H1 (cell line): ENCODE data around the gene FXR2. TPM values are rescaled to one million over a fixed set of nuclear protein-coding genes. Genes with fewer than 3 reads are reported as not detected.

Experiments
- CTCF ChIA-PET: fragments of 300-600 bp; sonication (Branson Sonifier 250); formaldehyde crosslinking; loops from one replicate; lab custom pipeline; 2021; ENCODE audit not compliant: partially characterized antibody; lab: Charles Lee
- POLR2A ChIA-PET: fragments of 300-600 bp; sonication (Branson Sonifier 250); formaldehyde crosslinking; loops from one replicate; lab custom pipeline; 2021; ENCODE audit warnings: inconsistent platforms; ENCODE audit not compliant: partially characterized antibody; lab: Charles Lee
- DNase-seq, 2 experiments: peaks; one replicate each; pipeline versions ENCODE4 v3.0.0 to v3.0.0-alpha.2; 2010 to 2022; ENCODE audit warnings: low spot score in 2 of 2, low read depth in 1 of 2, mixed read lengths in 1 of 2
- FAIRE-seq: peaks from 2 replicates; lab custom pipeline; 2011; peaks lifted over from hg19 to GRCh38; lab: Jason Lieb, UNC
- H2AFZ ChIP-seq: 2 replicates; pipeline ENCODE4 v1.8.1; 2012; ENCODE audit warnings: low read length, inconsistent platforms
- H2AK5ac ChIP-seq: 2 replicates; pipeline ENCODE4 v1.6.1; 2013; ENCODE audit warnings: low read depth, low read length
- H2BK120ac ChIP-seq: replicated peaks from 2 replicates; pipeline ENCODE3; 2013; ENCODE audit warnings: low read depth, low read length, inconsistent platforms
- H2BK12ac ChIP-seq: 2 replicates; pipeline ENCODE4 v1.6.1; 2013; ENCODE audit warnings: low read depth, low read length
- H2BK15ac ChIP-seq: 2 replicates; pipeline ENCODE4 v1.6.1; 2013; ENCODE audit warnings: low read length
- H2BK20ac ChIP-seq: 2 replicates; pipeline ENCODE4 v1.6.1; 2013; ENCODE audit warnings: low read length
- H2BK5ac ChIP-seq: 2 replicates; pipeline ENCODE4 v1.6.1; 2013; ENCODE audit warnings: low read depth, low read length
- H3K14ac ChIP-seq: 2 replicates; pipeline ENCODE4 v1.6.1; 2013; ENCODE audit warnings: inconsistent platforms; ENCODE audit not compliant: insufficient read length
- H3K18ac ChIP-seq: 2 replicates; pipeline ENCODE4 v1.6.1; 2013; ENCODE audit warnings: low read length; ENCODE audit errors: extremely low read depth
- H3K23ac ChIP-seq: 2 replicates; pipeline ENCODE4 v1.6.1; 2013; ENCODE audit warnings: inconsistent platforms; ENCODE audit not compliant: insufficient read length
- H3K23me2 ChIP-seq: 2 replicates; pipeline ENCODE4 v1.6.1; 2013; ENCODE audit warnings: low read depth, low read length
- H3K27ac ChIP-seq: 2 replicates; pipeline ENCODE4 v1.6.1; 2011; ENCODE audit warnings: low read depth, low read length, inconsistent platforms
- H3K27me3 ChIP-seq, 4 experiments: replicated peaks in 1 of 4; 1 replicate in 1 of 4; 2 replicates in 3 of 4; pipeline versions ENCODE4 v1.6.1 to v1.8.1; 2011 to 2013; ENCODE audit warnings: low read length in 3 of 4, mild to moderate bottlenecking in 3 of 4, inconsistent platforms in 2 of 4, mixed read lengths in 2 of 4, moderate library complexity in 1 of 4; ENCODE audit not compliant: control insufficient read depth in 3 of 4, insufficient read depth in 3 of 4; ENCODE audit errors: extremely low read depth in 1 of 4
- H3K36me3 ChIP-seq, 4 experiments: 2 replicates each; pipeline versions ENCODE4 v1.6.1 to v1.8.1; 2011 to 2013; ENCODE audit warnings: mild to moderate bottlenecking in 4 of 4, low read length in 3 of 4, moderate library complexity in 2 of 4, control low read depth in 1 of 4, inconsistent platforms in 1 of 4; ENCODE audit not compliant: insufficient read depth in 4 of 4, control insufficient read depth in 2 of 4
- H3K4ac ChIP-seq: replicated peaks from 2 replicates; pipeline ENCODE3; 2013; ENCODE audit warnings: low read length, low read depth, mixed read lengths, inconsistent platforms; ENCODE audit not compliant: insufficient read length
- H3K4me1 ChIP-seq, 4 experiments: replicated peaks in 1 of 4; 1 replicate in 1 of 4; 2 replicates in 3 of 4; pipeline versions ENCODE4 v1.6.1 to v1.8.1; 2011 to 2013; ENCODE audit warnings: low read length in 3 of 4, inconsistent platforms in 2 of 4, mixed read lengths in 1 of 4; ENCODE audit not compliant: insufficient read depth in 4 of 4, control insufficient read depth in 3 of 4
- H3K4me2 ChIP-seq, 2 experiments: 2 replicates each; pipeline versions ENCODE4 v1.6.1 to v1.8.1; 2011 to 2013; ENCODE audit warnings: low read depth in 2 of 2, low read length in 2 of 2, control low read depth in 1 of 2, inconsistent platforms in 1 of 2, mild to moderate bottlenecking in 1 of 2; ENCODE audit not compliant: insufficient read depth in 1 of 2
- H3K4me3 ChIP-seq, 4 experiments: fragments of 200-600, 300-600 bp in 1 of 4; sonication (generic), shearing (Covaris generic), sonication (Bioruptor Twin) in 1 of 4; 2 replicates each; pipeline versions ENCODE4 v1.5.1 to v1.8.1; 2011 to 2016; ENCODE audit warnings: low read length in 4 of 4, low read depth in 3 of 4, control low read depth in 2 of 4, inconsistent platforms in 2 of 4, mild to moderate bottlenecking in 2 of 4, mixed read lengths in 1 of 4, moderate library complexity in 1 of 4; ENCODE audit not compliant: insufficient read depth in 2 of 4; ENCODE audit errors: extremely low read depth in 1 of 4
- H3K56ac ChIP-seq: replicated peaks from 2 replicates; pipeline ENCODE3; 2013; ENCODE audit warnings: low read depth, mild to moderate bottlenecking, mixed read lengths, low read length, inconsistent platforms; ENCODE audit not compliant: insufficient read length
- H3K79me1 ChIP-seq: 2 replicates; pipeline ENCODE4 v1.6.1; 2013; ENCODE audit warnings: low read depth, low read length, control low read depth
- H3K79me2 ChIP-seq, 2 experiments: 2 replicates each; pipeline versions ENCODE4 v1.6.1 to v1.8.1; 2012 to 2013; ENCODE audit warnings: low read length in 2 of 2, mild to moderate bottlenecking in 2 of 2, inconsistent platforms in 1 of 2; ENCODE audit not compliant: insufficient read depth in 2 of 2, control insufficient read depth in 1 of 2
- H3K9ac ChIP-seq, 4 experiments: replicated peaks in 1 of 4; 1 replicate in 1 of 4; 2 replicates in 3 of 4; pipeline versions ENCODE4 v1.6.1 to v1.8.1; 2011 to 2013; ENCODE audit warnings: low read depth in 3 of 4, low read length in 3 of 4, control low read depth in 2 of 4, mild to moderate bottlenecking in 2 of 4, moderate library complexity in 2 of 4, inconsistent platforms in 1 of 4; ENCODE audit errors: extremely low read depth in 1 of 4
- H3K9me3 ChIP-seq, 2 experiments: 2 replicates each; pipeline versions ENCODE4 v1.6.1 to v1.8.1; 2012 to 2013; ENCODE audit warnings: mild to moderate bottlenecking in 2 of 2, moderate library complexity in 2 of 2, control low read depth in 1 of 2, inconsistent platforms in 1 of 2, low read depth in 1 of 2, low read length in 1 of 2, mixed read lengths in 1 of 2; ENCODE audit not compliant: insufficient read depth in 2 of 2
- H4K20me1 ChIP-seq, 2 experiments: replicated peaks in 1 of 2; 2 replicates each; pipeline versions ENCODE3 to v1.8.1; 2011 to 2013; ENCODE audit warnings: inconsistent platforms in 2 of 2, low read length in 2 of 2, mild to moderate bottlenecking in 1 of 2; ENCODE audit not compliant: insufficient read depth in 2 of 2, control insufficient read depth in 1 of 2
- H4K5ac ChIP-seq: 2 replicates; pipeline ENCODE4 v1.6.1; 2013; ENCODE audit warnings: low read length, low read depth, mixed read lengths, inconsistent platforms; ENCODE audit not compliant: insufficient read length
- H4K8ac ChIP-seq: 2 replicates; pipeline ENCODE4 v1.8.0; 2013; ENCODE audit warnings: mild to moderate bottlenecking, moderate library complexity, low read length, inconsistent platforms; ENCODE audit not compliant: insufficient read depth; ENCODE audit errors: extremely low read depth
- H4K91ac ChIP-seq: replicated peaks from 2 replicates; pipeline ENCODE3; 2013; ENCODE audit warnings: low read length, mixed read lengths, inconsistent platforms; ENCODE audit not compliant: insufficient read length
- BRCA1 ChIP-seq: IDR thresholded peaks from 2 replicates; pipeline ENCODE4 v1.6.1; 2012; ENCODE audit warnings: low read depth, low read length, improper control_type of control experiment
- CHD2 ChIP-seq: IDR thresholded peaks from 2 replicates; pipeline ENCODE4 v1.6.1; 2012; ENCODE audit warnings: low read length, improper control_type of control experiment
- POU5F1 ChIP-seq: IDR thresholded peaks from 2 replicates; pipeline ENCODE4 v1.6.1; 2011; ENCODE audit warnings: low read depth, mild to moderate bottlenecking, low read length, moderate library complexity
- SAP30 ChIP-seq: fragments of 300-600 bp; sonication (generic); IDR thresholded peaks from 2 replicates; pipeline ENCODE4 v1.7.1; 2012; ENCODE audit warnings: low read length, moderate library complexity, mild to moderate bottlenecking, inconsistent platforms; ENCODE audit not compliant: insufficient read depth, insufficient replicate concordance
- WGBS, 2 experiments: shearing (Covaris generic) in 1 of 2; methylation state at CpG; one replicate each; pipeline versions ENCODE4 v1.1.6 to v1.1.7; 2013 to 2015; ENCODE audit warnings: low lambda C conversion rate in 2 of 2, mixed read lengths in 2 of 2, inconsistent platforms in 1 of 2, low coverage in 1 of 2, missing lambda C conversion rate in 1 of 2; ENCODE audit not compliant: insufficient replicate concordance in 2 of 2, insufficient coverage in 1 of 2, insufficient read length in 1 of 2; ENCODE audit errors: extremely low coverage in 1 of 2, missing lambda C conversion rate in 1 of 2; 5-methylcytosine and 5-hydroxymethylcytosine counted together
- polyA plus RNA-seq, 7 experiments: library from polyadenylated mRNA; depleted of rRNA in 3 of 7; stranded (reverse) in 5 of 7; unstranded in 2 of 7; fragments of >200 nt in 5 of 7; fragments of 200-250 nt in 2 of 7; gene quantifications; 1 replicate in 5 of 7; 2 replicates in 1 of 7; 4 replicates in 1 of 7; pipeline versions ENCODE4 v1.2.1 to v1.2.3, GENCODE V29; 2011 to 2013; ENCODE audit warnings: missing spikeins in 2 of 7, mixed read lengths in 2 of 7
- total RNA-seq: library from RNA; stranded (reverse); fragmentation: NEBNext Ultra II Directional; extraction: Animal tissue kit (Norgen Biotek cat#: 25700); gene quantifications from 2 replicates; pipeline ENCODE4 v1.2.1, GENCODE V29; 2021

FXR2 gene
- total and polyA plus RNA-seq, 2 of the 8 experiments (the other 6 are each of a cell fraction or from before 2014, with no cell fraction given): 26.2 to 44.0 TPM

DNA sequence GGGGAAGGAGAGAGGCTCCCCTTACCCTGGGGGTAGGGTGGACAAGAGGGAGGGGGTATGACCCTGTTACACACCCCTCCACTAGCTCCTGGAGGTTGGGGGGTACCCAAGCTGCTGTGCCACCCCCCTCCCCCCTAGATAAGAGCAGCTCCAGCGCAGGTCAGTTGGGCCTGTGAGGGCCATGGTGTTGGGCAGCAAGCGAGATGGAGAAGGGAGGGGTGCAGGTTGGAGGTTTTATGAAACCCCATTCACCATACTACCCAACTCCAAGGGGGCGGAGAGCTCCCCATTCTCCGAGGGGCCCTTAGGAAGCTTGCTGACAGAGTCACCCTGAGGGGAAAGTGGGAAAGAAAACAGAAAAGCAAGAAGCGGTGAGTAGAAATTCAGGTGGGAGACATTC, 23.1 kb downstream of the FXR2 start:
- Histone ChIP-seq H3K4me1 (peaks cover 6 to 21% (median 18%) of the 10 kb centered on the region in 4 experiments), H3K18ac (no peak overlapping the region; the same call in 1 of the 2 replicates), H3K36me3 (peaks cover 17 to 60% (median 43%) of the 10 kb centered on the region in 4 experiments), H4K5ac (no peak overlapping the region), H3K4me3 (peak overlapping the region in 1 of 4 experiments; percentile 23; a peak in 1 of 8 replicates), H3K4me2 (peak overlapping the region in 1 of 2 experiments; percentile 71; a peak in 3 of 4 replicates), H2BK12ac (0 out of 2 replicates have a peak overlapping the region, but pooled peaks have one; percentile 17), H3K27ac (peak overlapping the region; percentile 87), H2BK20ac (no peak overlapping the region), H3K9ac (no peak overlapping the region), H4K20me1 (peaks cover 0 to 2% of the 10 kb centered on the region in 2 experiments), H3K27me3 (no peaks in the 10 kb centered on the region), H3K79me2 (no peaks in the 10 kb centered on the region), H3K79me1 (no peaks in the 10 kb centered on the region; the same call in 1 of the 2 replicates), H2AK5ac (0 out of 2 replicates have a peak overlapping the region, but pooled peaks have one; percentile 19), H3K56ac (no peak overlapping the region), H3K9me3 (no peaks in the 10 kb centered on the region), H2BK120ac (no peak overlapping the region), H2BK15ac (no peak overlapping the region), H2BK5ac (peak overlapping the region; percentile 66), H3K4ac (no peak overlapping the region), H3K23ac (no peak overlapping the region), H3K23me2 (peaks cover 15% of the 10 kb centered on the region; the same call in 1 of the 2 replicates), H2AFZ (no peak overlapping the region), H4K8ac (no peak overlapping the region; the same call in 1 of the 2 replicates), H4K91ac (no peak overlapping the region), H3K14ac (no peak overlapping the region)
- DNase-seq: no peak
- TF ChIP-seq CHD2 (no peak), BRCA1 (no peak), POU5F1 (no peak), SAP30 (no peak)
- no peak for FAIRE-seq
- ChIA-PET POLR2A (interaction anchor here (0.9 to 28.5 kb wide), 8 partner anchors 10 to 95 kb away, joined by 3 to 1144 read pairs (median 11); partner anchors contain the start of genes CD68, FXR2, SAT2 and SENP3), CTCF (interaction anchor here (0.9 to 2.4 kb wide), 5 partner anchors 10 to 96 kb away, joined by 3 to 10 read pairs (median 4); partner anchors contain the start of genes CD68 and WRAP53)
- WGBS, 2 experiments: 95% methylated on average over 5 of the region's 5 CpGs; no CpG with 5 or more reads in 1 of the 2 experiments
